Measurements from ENCODE around the gene ZNF446. TPM values are rescaled to one million over a fixed set of nuclear protein-coding genes. Genes with fewer than 3 reads are reported as not detected.
A peak's percentile ranks its signal among the peaks of the same experiment; 100 is the strongest.
"Not testable (repeated sequence)": the region's sequence is repeated elsewhere in the genome, so short reads cannot be mapped to it uniquely, and the experiment has no call there.

ZNF446 gene
- total and polyA plus RNA-seq, 12 donors: 4.2 to 11.1 (median 5.7) TPM

DNA sequence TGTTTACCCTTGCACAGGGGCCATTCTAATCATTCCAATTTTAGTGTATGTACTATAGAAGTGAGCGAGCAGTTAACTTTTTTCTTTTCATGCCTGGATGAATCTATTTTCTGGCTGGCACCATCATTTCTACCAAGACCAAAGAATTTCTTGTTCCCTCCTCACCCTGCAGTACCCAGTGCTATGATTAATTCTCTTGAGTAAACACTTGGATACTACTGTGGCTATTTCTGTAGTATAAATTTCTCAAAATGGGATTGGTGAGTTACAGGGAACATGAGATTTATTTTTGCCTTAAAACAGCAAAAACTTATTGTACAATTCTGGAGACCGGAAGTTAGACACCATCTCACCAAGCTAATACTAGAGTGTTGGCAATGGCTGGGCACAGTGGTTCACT is 7.6 kb downstream of the ZNF446 start:
- 89 to 94% methylated on average over 2 of the region's 2 CpGs for WGBS, 2 donors
- H3K27me3 ChIP-seq: no peaks in the 10 kb centered on the region
- peaks cover 0 to 37% (median 8%) of the 10 kb centered on the region in 9 donors for H3K36me3 ChIP-seq
- no peaks in the 10 kb centered on the region for H3K4me1 ChIP-seq
- ATAC-seq (no peak), DNase-seq (no peak)
- H3K27ac ChIP-seq: no peak overlapping the region
- H3K9me3 ChIP-seq: no peaks in the 10 kb centered on the region
- intact Hi-C loops (cut with DNase I): no loop called here
- no peak overlapping the region for H3K4me3 ChIP-seq
- TF ChIP-seq, protein P1, sequence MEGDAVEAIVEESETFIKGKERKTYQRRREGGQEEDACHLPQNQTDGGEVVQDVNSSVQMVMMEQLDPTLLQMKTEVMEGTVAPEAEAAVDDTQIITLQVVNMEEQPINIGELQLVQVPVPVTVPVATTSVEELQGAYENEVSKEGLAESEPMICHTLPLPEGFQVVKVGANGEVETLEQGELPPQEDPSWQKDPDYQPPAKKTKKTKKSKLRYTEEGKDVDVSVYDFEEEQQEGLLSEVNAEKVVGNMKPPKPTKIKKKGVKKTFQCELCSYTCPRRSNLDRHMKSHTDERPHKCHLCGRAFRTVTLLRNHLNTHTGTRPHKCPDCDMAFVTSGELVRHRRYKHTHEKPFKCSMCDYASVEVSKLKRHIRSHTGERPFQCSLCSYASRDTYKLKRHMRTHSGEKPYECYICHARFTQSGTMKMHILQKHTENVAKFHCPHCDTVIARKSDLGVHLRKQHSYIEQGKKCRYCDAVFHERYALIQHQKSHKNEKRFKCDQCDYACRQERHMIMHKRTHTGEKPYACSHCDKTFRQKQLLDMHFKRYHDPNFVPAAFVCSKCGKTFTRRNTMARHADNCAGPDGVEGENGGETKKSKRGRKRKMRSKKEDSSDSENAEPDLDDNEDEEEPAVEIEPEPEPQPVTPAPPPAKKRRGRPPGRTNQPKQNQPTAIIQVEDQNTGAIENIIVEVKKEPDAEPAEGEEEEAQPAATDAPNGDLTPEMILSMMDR (IDR thresholded peaks at IDR 0.05): no peak

DNA sequence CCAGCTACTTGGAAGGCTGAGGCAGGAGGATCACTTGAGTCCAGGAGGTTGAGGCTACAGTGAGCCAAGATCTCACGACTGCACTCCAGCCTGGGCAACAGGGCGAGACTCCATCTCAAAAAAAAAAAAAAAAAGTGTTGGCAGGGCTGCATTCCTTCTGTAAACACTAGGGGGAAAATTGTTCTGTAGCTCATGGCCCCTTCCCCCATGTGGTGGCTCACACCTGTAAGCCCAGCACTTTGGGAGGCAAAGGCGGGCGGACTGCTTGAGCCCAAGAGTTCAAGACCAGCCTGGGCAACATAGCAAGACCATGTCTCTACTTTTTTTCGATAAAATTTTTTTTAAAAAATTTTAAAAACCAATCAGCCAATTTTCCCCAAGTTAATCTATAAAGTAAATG is 8.2 kb downstream of the ZNF446 start:
- H3K4me1 ChIP-seq; H3K9me3 ChIP-seq; DNase-seq; H3K27ac ChIP-seq; intact Hi-C loops (cut with DNase I); ATAC-seq; H3K4me3 ChIP-seq; H3K27me3 ChIP-seq: not testable (repeated sequence)
- H3K36me3 ChIP-seq: peaks cover 0 to 31% (median 8%) of the 10 kb centered on the region in 9 donors
- WGBS, 2 donors: 95 to 97% methylated on average over 5 of the region's 5 CpGs
- TF ChIP-seq, protein P1 (IDR thresholded peaks at IDR 0.05): peak in 1 of 9 donors; percentile 6

DNA sequence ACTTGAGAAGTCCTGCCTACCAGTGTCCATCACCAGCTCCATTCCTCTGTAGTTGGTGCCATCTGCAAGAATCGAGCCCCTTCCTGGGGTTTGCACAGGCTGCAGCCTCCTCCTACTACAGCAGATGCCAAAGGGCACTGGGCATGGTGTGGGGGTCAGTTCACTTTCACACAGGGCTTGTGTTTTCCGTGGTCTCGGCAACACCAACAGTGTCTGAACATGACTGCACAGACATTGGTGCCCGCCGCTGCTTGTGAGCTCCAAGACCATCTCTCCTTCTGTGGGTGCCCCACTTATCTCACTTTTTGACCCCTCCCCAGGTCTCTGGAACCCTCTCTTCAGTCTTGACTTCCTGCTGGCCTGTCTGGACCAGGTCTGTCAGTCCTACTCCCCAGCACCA is 15.2 kb downstream of the ZNF446 start:
- H3K27ac ChIP-seq: no peak overlapping the region
- ATAC-seq (no peak), DNase-seq (no peak)
- H3K4me1 ChIP-seq: no peaks in the 10 kb centered on the region
- H3K4me3 ChIP-seq: no peak overlapping the region
- no peaks in the 10 kb centered on the region for H3K9me3 ChIP-seq
- intact Hi-C loops (cut with DNase I): no loop called here
- no peaks in the 10 kb centered on the region for H3K27me3 ChIP-seq
- 87 to 91% methylated on average over 5 of the region's 5 CpGs for WGBS, 2 donors
- H3K36me3 ChIP-seq: no peaks in the 10 kb centered on the region
- TF ChIP-seq, protein P1 (IDR thresholded peaks at IDR 0.05): no peak

DNA sequence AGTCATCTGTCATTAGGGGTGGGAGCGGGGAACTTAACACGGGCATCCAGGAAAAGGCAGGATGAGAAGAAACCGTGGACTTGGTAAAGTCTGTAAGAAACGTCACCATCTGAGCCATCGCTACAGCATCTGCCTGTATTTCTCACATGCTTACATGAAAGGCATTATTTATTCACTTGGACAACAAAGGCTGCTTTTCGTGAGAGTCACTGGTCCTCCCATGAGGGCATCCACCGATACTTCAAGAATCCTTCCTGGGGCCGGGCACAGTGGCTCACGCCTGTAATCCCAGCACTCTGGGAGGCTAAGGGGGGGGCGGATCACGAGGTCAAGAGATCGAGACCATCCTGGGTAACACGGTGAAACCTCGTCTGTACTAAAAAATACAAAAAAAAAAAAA is 16.1 kb downstream of the ZNF446 start:
- no peaks in the 10 kb centered on the region for H3K36me3 ChIP-seq
- no peaks in the 10 kb centered on the region for H3K27me3 ChIP-seq
- no peaks in the 10 kb centered on the region for H3K4me1 ChIP-seq
- intact Hi-C loops (cut with DNase I): no loop called here
- DNase-seq (no peak), ATAC-seq (no peak)
- 83 to 92% methylated on average over 14 of the region's 14 CpGs for WGBS, 2 donors
- TF ChIP-seq, protein P1 (IDR thresholded peaks at IDR 0.05): no peak
- H3K27ac ChIP-seq: no peak overlapping the region
- H3K4me3 ChIP-seq: no peak overlapping the region
- no peaks in the 10 kb centered on the region for H3K9me3 ChIP-seq
